Activated T-helper 9 cell treated with anti-CD3 and anti-CD28 coated beads, Interleukin-2, amount 50 U/mL, for 16 hours (primary cell): ENCODE data around the gene BCAN.

Experiments
- DNase-seq: peaks from one replicate; pipeline ENCODE4 v3.0.0-alpha.2; 2020; ENCODE audit warnings: low read depth

BCAN gene

DNA sequence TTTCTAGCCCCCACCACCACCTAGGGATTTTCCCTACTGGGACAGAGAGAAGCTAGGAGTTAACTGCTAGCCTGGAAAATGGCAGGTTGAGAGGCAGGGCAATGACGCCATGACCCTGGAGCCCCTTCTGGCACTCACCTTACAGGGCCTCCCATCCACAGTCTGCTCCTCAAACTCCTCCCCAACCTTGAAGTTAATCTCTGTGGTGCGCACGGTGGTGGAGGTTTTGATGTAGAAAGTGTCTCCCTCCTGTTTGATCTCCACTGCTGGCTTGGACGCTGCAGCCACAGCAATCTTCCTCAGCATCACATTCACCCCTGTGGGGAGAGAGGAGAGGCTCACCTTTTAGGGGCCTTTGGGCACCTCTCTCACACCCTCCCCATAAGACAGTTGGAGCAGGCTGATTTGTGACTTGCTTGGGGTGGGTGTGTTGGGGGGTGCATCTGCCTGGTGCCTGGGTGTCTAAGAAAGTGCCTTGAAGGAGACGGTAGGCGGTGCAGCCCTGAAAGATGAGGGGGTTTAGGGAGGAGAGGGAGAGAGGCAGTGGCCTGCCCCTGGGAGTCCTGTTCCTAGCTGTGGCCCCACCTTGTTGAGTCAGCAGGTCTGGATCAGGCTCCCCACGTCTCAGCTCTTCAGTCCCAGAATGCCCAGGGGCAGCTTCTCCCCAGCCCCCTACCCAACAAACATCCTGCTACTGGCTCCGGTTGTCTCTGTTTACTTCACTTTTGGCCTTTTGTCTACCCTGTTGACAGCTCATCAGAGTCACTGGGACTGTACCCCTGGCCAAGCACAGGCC, 59.0 kb downstream of the BCAN start:
- no peak for DNase-seq

DNA sequence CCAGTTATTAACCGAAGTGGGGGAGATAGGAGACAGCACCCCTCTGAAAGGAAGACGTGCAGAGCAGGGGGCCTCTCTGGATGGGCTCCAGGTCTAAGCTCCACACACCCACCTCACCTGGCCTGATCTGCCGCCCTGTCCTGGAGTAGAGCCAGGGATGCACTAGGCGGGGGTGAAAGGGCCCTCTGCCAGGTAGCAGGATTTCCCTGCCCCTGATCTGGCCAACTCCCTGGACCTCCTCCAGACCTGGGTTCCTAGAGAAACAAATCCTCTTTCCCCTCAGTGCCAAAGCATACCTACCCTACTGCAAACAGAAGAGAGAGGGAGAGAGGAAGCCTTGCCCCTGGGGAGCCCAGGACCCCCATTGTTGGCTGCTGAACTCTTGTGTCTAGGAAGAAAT, 61.4 kb downstream of the BCAN start:
- no peak for DNase-seq

DNA sequence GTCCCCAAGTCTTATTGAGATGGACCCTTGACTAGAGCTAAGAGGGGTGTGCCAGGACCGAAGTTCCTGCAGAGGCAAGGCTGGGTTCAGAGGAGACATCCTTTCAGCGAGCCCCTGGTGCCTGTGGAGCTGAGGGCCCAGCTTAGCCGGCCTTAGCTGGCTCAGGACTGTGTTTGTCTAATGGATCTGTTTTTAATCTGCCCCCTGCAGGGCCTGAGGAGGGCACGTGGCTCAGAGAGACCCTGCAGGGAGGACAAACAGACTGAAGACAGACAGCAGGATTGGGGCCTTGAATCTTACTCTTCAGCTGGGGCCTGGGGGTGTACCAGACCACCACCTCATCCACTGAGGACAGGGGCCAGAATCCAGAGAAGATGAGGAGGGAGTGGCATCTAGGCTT, 61.8 kb downstream of the BCAN start:
- DNase-seq, result no peak

DNA sequence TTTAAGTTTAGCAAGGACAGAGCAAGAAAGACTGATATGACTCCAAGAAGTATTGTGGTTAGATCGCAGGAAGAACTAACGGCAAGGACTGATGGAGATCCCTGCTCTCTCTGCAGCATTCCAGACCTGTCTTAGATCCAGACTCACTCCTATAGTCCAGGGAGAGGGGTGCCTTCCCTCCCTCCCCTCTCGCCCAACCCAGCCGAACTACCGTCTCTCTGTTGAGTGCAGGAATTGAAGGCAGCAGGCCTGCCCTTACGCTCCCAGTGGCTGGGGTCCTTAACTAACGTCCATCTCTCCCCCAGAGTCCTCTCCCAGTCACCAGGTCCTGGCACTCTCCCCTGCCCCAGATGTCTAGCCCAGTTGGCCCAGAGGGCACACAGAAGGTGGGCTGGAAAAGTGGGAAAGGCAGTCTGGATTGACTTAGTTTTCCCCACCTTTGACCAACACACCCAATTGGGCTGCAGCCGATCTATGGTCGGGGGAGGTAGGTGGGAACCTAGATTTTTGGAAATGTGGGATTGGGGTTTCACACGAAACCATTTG, 62.3 kb downstream of the BCAN start:
- DNase-seq, result no peak

DNA sequence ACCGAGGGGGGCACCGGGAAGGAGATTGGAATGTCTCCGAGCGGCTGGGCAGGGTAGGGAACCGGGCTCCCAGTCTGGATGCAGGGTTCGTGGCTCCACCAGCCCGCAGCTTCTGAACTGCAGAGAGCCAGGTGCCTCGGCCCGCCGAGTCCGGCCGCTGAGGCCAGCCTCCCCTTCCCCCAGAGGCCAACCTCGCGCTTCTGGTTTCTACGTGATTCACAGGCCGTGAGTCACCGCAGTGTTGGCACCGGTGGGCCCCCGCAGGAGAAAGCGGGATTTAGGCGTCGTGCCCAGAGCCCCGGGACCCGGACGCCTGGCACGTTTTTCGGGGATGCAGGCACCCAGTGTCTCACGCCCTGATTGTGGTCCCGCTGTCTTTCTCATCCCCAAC, 63.0 kb downstream of the BCAN start:
- peak; percentile 41 for DNase-seq

DNA sequence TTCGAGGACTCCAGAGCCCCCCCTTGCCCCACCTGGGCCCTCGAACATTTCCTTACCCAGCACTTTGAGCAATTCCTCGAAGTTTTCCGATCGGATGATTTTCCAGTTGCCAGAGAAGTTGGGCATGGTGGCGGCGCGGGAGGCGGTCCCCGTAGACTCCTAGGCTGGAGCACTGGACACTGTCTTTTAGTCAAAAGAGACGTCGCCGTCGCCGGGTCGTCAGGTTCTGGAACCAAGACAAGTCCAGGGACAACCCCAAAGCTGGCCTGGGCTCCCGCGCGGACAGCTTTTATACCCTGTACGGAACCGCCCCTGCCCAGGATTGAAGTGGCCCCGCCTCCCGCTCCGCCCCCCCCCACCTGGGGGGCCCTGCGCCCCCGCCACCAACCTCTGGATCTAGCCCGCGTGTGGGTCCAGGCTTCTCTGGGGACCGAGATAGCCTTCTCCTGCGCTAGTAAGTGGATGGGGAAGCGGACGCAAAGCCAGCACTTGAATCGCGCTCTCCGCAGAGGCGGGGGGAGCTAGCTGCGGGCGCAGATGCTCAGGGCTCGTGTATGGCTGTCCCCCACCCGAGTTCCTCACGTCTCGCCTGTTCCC, 63.5 kb downstream of the BCAN start, which contains the start of gene CRABP2:
Gene CRABP2, minus strand, starts transcription at position 263 of the 597 bp plus-strand sequence. Its CDS starts 137 bp downstream, at position 126.
- no peak for DNase-seq

DNA sequence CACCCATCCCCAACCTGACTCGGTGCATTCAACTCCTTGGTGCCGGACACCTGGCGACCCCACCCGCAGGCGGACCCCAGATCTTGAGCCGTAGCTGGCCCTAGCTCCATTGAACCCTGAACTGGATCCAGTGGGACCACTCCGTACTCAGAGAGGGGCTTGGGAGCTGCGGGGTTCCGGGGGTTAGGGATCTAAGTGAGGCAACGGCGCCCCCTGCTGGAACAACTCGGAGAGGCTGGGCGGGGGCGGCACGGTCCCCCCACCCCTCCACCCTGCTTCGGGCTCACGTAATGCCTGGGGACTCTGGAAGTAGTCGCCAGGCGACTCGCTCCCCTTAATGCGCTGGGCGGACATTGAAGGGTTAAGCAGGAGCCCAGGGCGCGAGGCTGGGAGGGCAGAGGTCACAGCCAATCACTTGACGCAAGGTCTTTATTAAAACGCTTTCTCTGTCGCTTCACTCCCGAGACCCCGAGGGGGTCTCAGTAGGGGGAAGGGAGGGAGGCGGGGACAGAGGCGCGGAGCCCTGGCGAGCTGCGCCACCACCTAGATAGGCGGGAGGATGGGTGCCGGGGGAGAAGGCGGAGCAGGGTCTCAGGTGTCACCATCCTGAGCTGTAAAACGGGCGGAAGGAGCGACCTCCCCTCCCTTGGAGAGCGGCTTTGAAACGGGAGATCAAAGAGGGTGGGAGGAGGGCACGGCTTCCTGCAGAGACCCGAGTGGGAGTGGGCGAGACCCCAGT, 64.2 kb downstream of the BCAN start:
- peak; percentile 64 for DNase-seq

DNA sequence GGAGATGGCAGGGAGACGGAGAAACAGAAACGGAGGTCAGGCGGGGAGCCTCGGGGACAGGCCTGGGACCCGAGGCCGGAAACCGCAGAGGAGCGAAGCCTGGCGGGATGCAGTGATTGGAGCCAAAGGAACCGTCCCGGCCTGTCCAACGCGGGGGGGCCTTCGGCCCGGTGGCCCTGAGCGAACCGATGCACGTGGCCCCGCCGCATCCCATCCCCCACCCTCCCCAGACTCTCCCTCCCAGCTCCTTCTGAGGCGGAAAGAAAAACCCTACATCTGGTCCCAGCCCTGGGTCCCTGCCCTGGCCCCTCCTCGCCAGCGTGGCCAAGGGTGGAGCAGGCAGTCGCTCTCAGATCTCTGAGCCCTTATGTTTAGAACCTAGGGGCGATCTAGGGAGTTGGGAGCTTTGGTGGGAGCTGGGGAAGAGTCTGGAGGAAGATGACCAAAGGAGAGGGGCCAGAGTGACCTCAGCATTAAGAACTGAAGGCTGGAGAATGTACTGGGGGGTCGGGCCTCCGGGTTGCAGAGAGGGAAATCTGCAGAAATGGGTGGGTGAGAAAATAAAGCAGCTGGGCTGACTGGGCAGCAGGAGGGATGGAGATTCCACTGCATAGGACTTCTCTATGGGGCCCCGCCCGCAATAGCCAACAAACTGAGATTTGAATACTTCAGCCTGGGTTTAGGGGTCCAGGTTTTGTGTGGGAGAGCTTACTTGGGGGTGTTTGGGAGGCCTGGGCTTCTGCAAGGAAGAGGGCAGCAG, 64.9 kb downstream of the BCAN start:
- DNase-seq, result no peak

DNA sequence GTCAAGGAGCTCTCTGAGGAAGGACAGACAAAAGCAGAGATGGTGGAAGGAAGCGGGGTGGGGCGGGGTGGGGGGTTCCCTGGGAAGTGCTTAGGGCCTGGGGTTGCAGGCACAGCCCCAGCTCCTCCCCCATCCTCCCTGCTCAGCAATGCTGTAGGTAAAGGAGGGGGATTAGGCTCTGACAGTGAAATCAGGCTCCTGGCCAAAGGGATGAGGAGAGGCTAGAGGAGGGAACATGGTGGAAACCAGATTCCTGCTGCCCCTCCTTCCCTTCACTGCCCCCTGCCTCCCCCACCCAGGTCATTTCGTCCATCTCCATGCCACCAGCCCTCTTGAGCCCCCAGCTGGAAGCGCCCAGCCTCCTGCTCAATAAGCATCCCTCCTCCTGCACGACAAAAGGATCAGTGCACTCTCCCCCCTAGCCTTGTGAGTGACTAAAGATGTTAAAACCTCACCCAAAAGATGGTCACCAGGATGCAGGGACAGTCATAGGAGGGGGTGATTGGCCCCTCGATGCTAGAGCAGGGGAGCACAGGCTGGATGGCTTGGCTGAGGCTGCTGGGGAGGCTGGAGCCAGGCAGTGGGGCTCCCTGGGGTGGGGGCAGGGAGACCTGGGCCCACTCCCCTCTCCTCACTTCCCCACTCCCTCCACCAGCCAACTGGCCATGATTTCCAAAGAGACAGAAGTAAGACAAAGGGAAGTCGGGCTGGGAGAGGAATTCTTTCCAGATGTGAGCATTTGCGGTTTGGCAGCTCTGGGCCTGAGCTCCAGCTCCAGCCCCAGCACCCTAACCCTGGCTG, 65.7 kb downstream of the BCAN start:
- no peak for DNase-seq

DNA sequence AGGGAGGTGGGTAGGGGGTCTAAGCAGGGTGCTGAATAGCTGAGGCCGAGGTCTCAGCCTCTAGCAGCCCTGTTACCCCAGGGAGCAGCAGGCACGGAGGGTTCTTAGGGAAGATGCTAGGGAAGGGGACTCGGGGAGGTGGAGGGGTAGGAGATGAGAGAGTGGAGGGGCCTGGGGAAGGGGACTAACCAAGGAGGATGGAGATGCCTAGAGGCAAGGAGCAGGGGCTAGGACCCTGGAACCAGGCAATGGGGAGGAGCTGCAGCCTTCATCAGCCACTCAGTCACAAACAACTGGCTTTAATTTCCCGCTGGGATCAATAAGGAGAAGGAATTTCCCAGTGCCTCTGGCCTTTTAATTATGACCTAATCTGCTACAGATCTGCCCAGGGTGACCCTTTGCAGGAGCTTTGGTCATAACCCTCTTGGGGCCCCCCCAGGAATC, 66.3 kb downstream of the BCAN start:
- no peak for DNase-seq

DNA sequence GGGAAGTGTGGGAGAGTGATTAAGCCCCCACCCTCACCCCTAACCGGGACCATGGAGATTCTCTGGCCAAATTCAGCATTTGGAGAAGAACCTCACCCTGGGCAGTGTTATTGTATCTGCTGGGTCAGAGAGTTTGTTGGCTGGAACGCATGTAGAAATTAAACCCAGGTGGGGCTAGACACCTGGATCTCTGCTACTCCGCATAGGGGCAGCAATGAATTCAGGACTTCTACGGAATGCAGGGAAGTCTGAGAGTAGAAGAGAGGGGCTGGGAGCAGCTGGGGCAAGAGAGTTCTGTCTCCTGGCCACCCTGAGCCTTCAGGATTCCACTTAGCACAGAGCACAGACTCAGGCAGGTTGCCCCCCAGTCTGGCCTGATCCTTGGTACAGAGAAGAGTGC, 67.1 kb downstream of the BCAN start:
- DNase-seq, result no peak
